DMS 273 treated with DMSO at 0.1 percent for 48 hours (cell line): Measurements from ENCODE around the gene STK24.

Experiments used
- DNase-seq: peaks from one replicate; lab custom pipeline; 2025; lab: John Stamatoyannopoulos, UW

The STK24 gene

DNA sequence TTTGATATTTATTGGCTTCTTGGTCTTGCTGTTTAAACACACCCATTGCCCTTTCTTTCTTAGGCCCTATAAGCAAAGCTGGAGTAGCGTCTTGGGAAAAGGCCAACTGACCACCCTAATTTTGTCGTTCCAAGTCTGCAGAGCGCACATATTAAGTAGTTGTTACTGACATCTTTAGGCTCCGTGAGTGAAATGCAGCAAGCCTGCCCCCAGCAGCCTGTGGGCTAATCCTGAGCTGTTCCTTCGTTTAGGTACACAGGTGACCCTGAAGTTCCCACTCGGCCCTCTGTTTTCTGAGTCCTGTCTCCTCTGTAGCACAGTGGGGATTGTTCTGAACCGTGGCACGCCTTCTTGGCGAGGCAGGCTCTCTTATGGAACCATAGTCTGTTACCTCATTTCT, 170.5 kb downstream of the STK24 start:
- DNase-seq, result no peak

DNA sequence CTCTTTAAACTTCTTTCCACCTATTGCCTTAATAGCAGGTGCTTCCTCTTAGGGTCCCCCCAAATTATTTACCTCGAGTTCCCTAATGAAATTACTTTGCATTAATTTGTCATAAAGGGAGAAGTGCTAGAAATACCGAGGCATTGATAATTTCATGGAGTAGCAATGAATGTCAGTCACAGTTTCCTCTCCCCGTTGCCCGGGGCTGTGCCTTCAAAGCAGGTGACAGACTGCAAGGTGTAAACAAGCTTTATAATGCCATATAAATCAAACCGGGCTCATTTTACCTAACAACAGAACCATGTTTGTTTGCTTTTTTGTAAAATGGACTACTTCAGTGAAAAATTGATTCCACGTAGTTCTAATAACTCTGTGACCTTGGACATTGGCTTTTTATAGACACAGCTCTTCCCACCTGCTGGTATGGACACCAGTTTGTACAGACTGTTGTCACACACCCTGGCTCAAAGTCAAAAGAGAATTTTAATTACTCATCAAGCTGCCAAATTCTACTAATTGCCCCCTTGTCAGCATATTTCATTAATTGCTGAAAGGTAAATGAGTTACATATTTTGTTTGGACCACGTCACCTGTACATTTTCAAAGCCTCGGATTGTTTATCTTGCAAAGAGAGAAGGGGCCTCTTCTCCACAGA, 171.1 kb downstream of the STK24 start:
- DNase-seq, result no peak

- no peak for DNase-seq
These were observed 171.8 kb downstream of the STK24 start for GRCh38 chr13:98405107-98405571.

DNA sequence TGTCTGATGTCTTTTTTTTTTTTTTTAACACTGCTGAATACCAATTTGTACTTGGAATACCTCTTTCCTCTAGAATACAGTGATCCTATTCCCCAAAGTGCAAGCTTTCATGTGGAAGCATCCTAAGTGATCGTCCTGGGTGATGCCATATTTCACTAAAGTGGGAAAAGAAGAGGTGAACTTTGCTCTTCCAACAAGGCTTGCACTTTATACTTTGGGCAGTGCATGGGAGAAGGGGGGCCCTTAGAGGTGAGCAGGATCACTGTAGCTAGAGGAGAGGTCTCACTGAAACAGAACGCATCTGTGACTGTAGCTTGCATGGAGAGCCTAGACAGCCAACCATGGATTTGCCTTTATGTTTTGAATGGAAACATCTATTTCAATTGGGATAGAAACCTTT, 173.8 kb downstream of the STK24 start:
- no peak for DNase-seq

GRCh38 chr13:98401934-98402333, 175.0 kb downstream of the STK24 start:
- DNase-seq, result no peak

GRCh38 chr13:98399756-98400155, 177.2 kb downstream of the STK24 start:
- no peak for DNase-seq

DNA sequence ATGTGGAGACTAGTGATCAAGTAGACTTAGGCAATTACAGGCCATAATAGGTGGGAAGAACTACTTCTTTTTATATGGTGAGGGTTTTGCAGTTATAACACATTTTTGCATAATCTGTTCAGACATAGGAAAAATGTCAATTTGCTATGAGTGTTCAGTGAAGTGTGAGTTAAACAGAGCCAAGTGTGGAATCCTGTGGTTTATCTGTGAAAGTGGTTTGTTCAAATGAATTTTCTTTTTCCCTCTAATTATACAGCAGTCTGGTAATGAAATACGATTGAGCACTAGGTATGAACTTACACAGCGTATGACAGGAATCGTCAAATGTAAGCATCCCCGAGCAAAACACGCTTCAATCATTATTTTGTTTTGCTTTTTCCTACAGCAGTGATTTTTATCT, 178.3 kb downstream of the STK24 start:
- no peak for DNase-seq

- no peak for DNase-seq
These were observed 179.0 kb downstream of the STK24 start for GRCh38 chr13:98397861-98398260.

DNA sequence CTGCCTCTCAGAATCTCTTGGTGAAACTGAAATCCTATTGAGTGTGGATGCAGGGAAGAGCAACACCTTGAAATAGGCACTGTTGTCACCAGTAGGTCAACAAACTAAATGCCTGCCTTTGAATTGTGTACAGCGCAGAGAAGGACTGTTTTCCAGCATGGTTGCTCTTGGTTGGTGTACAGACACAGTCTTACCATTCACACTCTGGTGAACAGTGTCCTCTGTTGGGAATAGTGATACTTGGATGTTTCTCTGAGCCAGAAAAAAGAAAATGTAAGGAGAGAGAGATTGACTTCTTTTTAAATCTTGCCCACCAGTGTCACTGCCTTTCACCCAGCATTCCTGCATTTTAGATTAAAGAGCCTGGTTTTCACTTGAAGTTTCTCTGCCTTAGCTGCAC, 179.7 kb downstream of the STK24 start:
- DNase-seq, result no peak

- no peak for DNase-seq
These were observed 180.7 kb downstream of the STK24 start for GRCh38 chr13:98396071-98396710.
